Breast epithelium (tissue), 3 donors: ENCODE results near the gene PHB1.

ENCODE experiments used
- POLR2A ChIP-seq: fragments of 450-650 bp; IDR thresholded peaks from one replicate; pipeline ENCODE4 v1.6.1; 2016; ENCODE audit warnings: antibody characterized with exemption, mild to moderate bottlenecking, moderate library complexity
- TF ChIP-seq, protein P1 (sequence below), 3 donors: fragments of 450-650 bp; IDR thresholded peaks; one replicate each; pipeline ENCODE4 v1.5.1; 2016 to 2017; ENCODE audit warnings: antibody characterized with exemption in 3 of 3, mild to moderate bottlenecking in 3 of 3, moderate library complexity in 3 of 3

DNA sequence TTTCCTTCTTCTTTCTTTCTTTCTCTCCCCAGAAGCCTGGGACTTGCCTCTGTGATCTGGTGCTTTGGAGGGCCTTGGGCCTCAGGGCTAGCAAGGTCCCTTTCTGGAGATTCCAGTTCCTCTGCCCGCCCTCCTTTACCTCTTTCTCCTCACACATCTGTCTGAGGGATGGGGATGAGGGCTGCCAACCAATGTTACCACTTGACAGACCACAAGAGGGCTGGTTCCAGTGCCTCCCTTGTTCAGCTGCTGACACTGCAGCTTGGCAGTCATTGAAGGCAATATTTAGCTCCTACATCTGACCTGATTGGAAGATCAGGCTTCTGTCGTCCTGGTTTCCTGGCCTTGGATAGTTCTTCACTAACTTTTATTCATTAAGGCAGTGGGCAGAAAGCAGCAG lies 49.0 kb downstream of the PHB1 start:
- TF ChIP-seq, protein P1, sequence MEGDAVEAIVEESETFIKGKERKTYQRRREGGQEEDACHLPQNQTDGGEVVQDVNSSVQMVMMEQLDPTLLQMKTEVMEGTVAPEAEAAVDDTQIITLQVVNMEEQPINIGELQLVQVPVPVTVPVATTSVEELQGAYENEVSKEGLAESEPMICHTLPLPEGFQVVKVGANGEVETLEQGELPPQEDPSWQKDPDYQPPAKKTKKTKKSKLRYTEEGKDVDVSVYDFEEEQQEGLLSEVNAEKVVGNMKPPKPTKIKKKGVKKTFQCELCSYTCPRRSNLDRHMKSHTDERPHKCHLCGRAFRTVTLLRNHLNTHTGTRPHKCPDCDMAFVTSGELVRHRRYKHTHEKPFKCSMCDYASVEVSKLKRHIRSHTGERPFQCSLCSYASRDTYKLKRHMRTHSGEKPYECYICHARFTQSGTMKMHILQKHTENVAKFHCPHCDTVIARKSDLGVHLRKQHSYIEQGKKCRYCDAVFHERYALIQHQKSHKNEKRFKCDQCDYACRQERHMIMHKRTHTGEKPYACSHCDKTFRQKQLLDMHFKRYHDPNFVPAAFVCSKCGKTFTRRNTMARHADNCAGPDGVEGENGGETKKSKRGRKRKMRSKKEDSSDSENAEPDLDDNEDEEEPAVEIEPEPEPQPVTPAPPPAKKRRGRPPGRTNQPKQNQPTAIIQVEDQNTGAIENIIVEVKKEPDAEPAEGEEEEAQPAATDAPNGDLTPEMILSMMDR (IDR thresholded peaks at IDR 0.05): peak in 2 of 3 donors; percentile 8 to 10
- TF ChIP-seq POLR2A: no peak
